Esophagus squamous epithelium (tissue), 4 donors: ENCODE measurements around the gene MFN2.

Experiments used
- POLR2A ChIP-seq, 4 donors: fragments of 450-650 bp; IDR thresholded peaks; one replicate each; pipeline ENCODE4 v1.6.1; 2017; ENCODE audit warnings: antibody characterized with exemption in 4 of 4, mild to moderate bottlenecking in 4 of 4, moderate library complexity in 3 of 4
- TF ChIP-seq, protein P1 (sequence below), 6 experiments: fragments of 450-650 bp in 4 of 6; fragments of 200-600 bp in 2 of 6; sonication (generic) in 2 of 6; IDR thresholded peaks; one replicate each; pipeline ENCODE4 v1.5.1; 2016 to 2019; ENCODE audit warnings: antibody characterized with exemption in 6 of 6, mild to moderate bottlenecking in 4 of 6, moderate library complexity in 4 of 6

DNA sequence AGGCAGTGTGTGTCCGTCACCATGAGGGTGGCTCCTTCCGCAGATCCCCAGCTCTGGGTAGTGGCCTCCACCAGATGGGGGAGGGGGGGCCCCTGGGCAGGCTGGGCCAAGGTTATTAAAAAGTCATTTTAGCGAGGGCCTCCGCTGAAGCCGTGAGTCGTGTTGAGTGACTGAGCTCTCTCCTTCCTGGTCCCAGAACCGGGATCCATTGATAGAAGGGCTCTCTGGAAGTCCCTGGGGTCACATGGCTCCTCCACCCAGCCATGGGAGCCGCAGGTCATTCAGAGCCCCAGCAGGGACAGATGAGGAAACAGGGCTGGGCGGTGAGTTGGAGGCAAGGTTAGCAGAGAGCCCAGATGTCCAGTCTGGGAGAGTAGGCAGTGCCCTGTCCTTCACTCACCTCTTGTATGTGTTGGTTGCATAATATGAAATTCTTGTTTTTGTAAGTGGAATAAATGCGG lies 51.9 kb downstream of the MFN2 start:
- TF ChIP-seq, protein P1, sequence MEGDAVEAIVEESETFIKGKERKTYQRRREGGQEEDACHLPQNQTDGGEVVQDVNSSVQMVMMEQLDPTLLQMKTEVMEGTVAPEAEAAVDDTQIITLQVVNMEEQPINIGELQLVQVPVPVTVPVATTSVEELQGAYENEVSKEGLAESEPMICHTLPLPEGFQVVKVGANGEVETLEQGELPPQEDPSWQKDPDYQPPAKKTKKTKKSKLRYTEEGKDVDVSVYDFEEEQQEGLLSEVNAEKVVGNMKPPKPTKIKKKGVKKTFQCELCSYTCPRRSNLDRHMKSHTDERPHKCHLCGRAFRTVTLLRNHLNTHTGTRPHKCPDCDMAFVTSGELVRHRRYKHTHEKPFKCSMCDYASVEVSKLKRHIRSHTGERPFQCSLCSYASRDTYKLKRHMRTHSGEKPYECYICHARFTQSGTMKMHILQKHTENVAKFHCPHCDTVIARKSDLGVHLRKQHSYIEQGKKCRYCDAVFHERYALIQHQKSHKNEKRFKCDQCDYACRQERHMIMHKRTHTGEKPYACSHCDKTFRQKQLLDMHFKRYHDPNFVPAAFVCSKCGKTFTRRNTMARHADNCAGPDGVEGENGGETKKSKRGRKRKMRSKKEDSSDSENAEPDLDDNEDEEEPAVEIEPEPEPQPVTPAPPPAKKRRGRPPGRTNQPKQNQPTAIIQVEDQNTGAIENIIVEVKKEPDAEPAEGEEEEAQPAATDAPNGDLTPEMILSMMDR (IDR thresholded peaks at IDR 0.05): no peak
- no peak for TF ChIP-seq POLR2A (IDR thresholded peaks at IDR 0.05)
